Heart left ventricle (tissue), 16 donors: Measurements from ENCODE around the gene CYGB. TPM values are rescaled to one million over a fixed set of nuclear protein-coding genes. Genes with fewer than 3 reads are reported as not detected.
A peak's percentile ranks its signal among the peaks of the same experiment; 100 is the strongest.

ENCODE experiments used
- ATAC-seq, 4 donors: fragments of 200-7000 bp; cut with Tn5 transposase; one replicate each; pipeline ENCODE4 v1.9.1; 2020 to 2022; ENCODE audit warnings: moderate library complexity in 4 of 4, mild to moderate bottlenecking in 3 of 4, moderate number of reproducible peaks in 1 of 4
- DNase-seq, 5 donors: peaks; one replicate each; pipeline ENCODE4 v3.0.0-alpha.2; 2020
- H3K27ac ChIP-seq, 12 donors: fragments of 200-600 bp; sonication (generic) in 4 of 12; one replicate each; pipeline versions ENCODE4 v1.5.0 to v1.8.0; 2016 to 2022; ENCODE audit warnings: mild to moderate bottlenecking in 2 of 12
- H3K27me3 ChIP-seq, 9 donors: fragments of 200-600 bp; sonication (generic) in 2 of 9; one replicate each; pipeline versions ENCODE4 v1.5.1 to v1.8.0; 2016 to 2022; ENCODE audit warnings: mild to moderate bottlenecking in 3 of 9
- H3K36me3 ChIP-seq, 9 donors: fragments of 200-600 bp; sonication (generic) in 2 of 9; one replicate each; pipeline versions ENCODE4 v1.5.0 to v1.8.0; 2018 to 2022; ENCODE audit warnings: mild to moderate bottlenecking in 2 of 9
- H3K4me1 ChIP-seq, 12 donors: fragments of 200-600 bp; sonication (generic) in 4 of 12; one replicate each; pipeline versions ENCODE4 v1.5.0 to v1.8.0; 2016 to 2022; ENCODE audit warnings: mild to moderate bottlenecking in 3 of 12
- H3K4me3 ChIP-seq, 12 donors: fragments of 200-600 bp; sonication (generic) in 4 of 12; one replicate each; pipeline versions ENCODE4 v1.5.0 to v1.8.0; 2017 to 2022; ENCODE audit warnings: mild to moderate bottlenecking in 9 of 12, moderate library complexity in 4 of 12
- H3K9me3 ChIP-seq, 12 donors: fragments of 200-600 bp; sonication (generic) in 4 of 12; one replicate each; pipeline versions ENCODE4 v1.5.0 to v1.8.0; 2016 to 2022; ENCODE audit warnings: mild to moderate bottlenecking in 1 of 12
- POLR2A ChIP-seq, 2 donors: fragments of 450-650 bp; IDR thresholded peaks; one replicate each; pipeline ENCODE4 v1.6.1; 2017; ENCODE audit warnings: antibody characterized with exemption in 2 of 2, mild to moderate bottlenecking in 2 of 2, moderate library complexity in 2 of 2
- WGBS, 4 donors: extraction: QIAGEN DNeasy Blood & Tissue Kit in 2 of 4; methylation state at CpG; one replicate each; pipeline versions ENCODE4 v1.1.5 to v1.1.7; 2013 to 2018; 5-methylcytosine and 5-hydroxymethylcytosine counted together
- intact Hi-C, 10 donors: fragments of 100-400 bp; cut with DNase I; formaldehyde crosslinking; loops; one replicate each; pipeline versions ENCODE4 v1.11.1 to v1.14.2; 2022
- polyA plus RNA-seq, 2 donors: library from polyadenylated mRNA; stranded (reverse); fragments of 200-250 nt; gene quantifications; one replicate each; pipeline ENCODE4 v1.2.3, GENCODE V29; 2013
- total RNA-seq, 9 donors: library from RNA; depleted of rRNA in 2 of 9; stranded (reverse); fragments of >200 nt in 2 of 9; fragmentation: NEBNext Ultra II Directional in 3 of 9; extraction: Animal tissue kit (Norgen Biotek cat#: 25700) in 3 of 9; gene quantifications; one replicate each; pipeline versions ENCODE4 v1.1.0 to v1.2.4, GENCODE V29; 2016 to 2023
- TF ChIP-seq, protein P1 (sequence below), 12 donors: fragments of 200-600 bp; sonication (generic) in 4 of 12; IDR thresholded peaks; one replicate each; pipeline versions ENCODE4 v1.5.0 to v1.8.0; 2018 to 2022; ENCODE audit warnings: antibody characterized with exemption in 12 of 12, mild to moderate bottlenecking in 5 of 12
- donor health status: ischemic (EF 13 %, LVEDD 7.1; RV severe dilation, severe dysfunction).
- donor health status: healthy with polysubstance abuse.
- donor health status: DM: no; HTN: yes; CAD: no.
- donor health status: DM: no; HTN: no; CAD: no.
- donor health status: ischemic (EF 25% LVEDD 6.9; RV normal size, moderate dysfunction).
- donor health status: ischemic (EF 25% LVEDD 5.7; RV mildly dilated, moderate dysfunction).
- donor health status: healthy.
- donor health status: DM: yes; HTN: yes; CAD: no.
- donor health status: ischemic (EF 35%, LVEDD 5.7; RV mildly dilated, moderate dysfunction).
- donor health status: nonischemic (EF 11% LVEDD 7.7; RV severe dilation, severe dysfunction).
- donor health status: DM: yes; HTN: yes; CAD: no.
- donor health status: PGD.
- donor health status: ischemic (EF 29% LVEDD 5.4; RV normal size, mild dysfunction).
- donor health status: nonischemic (EF 23%, LVEDD 6.1; RV moderate dilation, normal function).

The CYGB gene
- total and polyA plus RNA-seq, 11 donors = 11.8 to 37.9 (median 21.9) TPM

DNA sequence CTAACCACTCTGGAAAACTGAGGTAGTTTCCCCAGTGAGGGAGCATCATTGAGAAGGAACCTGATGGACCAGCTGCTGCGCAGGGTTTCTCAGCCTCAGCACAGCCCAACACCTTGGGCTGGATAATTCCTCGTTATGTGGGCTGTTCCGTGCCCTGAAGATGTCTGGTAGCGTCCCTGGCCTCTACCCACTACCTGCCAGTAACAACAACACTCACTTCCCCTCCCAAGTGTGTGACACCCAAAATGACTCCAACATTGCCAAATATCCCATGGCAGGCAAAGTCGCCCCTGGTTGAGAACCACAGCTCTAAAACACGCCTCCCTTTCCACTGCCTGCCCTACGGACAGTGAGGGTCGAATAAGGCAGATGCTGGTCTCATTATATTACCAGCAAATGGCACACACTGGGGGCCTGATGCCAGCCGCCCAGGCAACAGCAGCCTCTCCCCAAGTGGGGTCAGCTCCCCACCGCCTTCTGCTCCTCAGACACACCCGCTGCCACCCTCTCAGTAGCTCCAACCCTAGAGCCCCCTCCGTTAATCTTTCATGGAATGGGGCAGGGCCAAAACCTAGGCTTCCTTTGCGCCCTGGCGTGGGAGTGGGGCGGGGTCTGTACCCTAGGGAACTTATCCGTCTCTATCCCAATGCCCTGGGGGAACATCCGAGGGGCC lies 37.3 kb downstream of the CYGB start:
- no peak for ATAC-seq

DNA sequence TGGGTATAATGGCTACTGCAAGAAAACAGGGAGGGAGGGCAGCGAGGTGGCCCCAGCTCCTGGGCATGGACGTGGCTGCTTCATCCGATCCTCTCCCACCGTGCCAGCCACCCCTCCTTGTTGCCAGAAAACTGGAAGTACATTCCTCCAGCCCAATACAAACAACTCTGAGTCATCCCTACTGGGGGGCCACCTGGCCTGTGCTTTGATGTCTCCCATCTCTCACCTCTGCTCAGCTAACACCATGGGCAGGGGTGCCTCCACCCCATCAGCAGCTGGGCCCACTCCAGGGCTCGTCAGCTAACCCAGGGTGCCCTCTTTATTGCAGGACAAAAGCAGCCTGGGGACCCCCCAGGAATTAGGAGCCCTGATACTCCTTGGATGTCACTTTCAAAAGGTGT lies 38.2 kb downstream of the CYGB start:
- Histone ChIP-seq H3K4me1 (peaks cover 10 to 87% (median 43%) of the 10 kb centered on the region in 12 donors), H3K27ac (peak overlapping the region in 11 of 12 donors; percentile 87 to 96 (median 93)), H3K27me3 (no peaks in the 10 kb centered on the region), H3K4me3 (peak overlapping the region in 6 of 12 donors; percentile 62 to 85 (median 82)), H3K9me3 (no peaks in the 10 kb centered on the region), H3K36me3 (peaks cover 0 to 5% (median 0%) of the 10 kb centered on the region in 9 donors)
- no peak for ATAC-seq
- no peak for TF ChIP-seq POLR2A (IDR thresholded peaks at IDR 0.05)
- TF ChIP-seq, protein P1, sequence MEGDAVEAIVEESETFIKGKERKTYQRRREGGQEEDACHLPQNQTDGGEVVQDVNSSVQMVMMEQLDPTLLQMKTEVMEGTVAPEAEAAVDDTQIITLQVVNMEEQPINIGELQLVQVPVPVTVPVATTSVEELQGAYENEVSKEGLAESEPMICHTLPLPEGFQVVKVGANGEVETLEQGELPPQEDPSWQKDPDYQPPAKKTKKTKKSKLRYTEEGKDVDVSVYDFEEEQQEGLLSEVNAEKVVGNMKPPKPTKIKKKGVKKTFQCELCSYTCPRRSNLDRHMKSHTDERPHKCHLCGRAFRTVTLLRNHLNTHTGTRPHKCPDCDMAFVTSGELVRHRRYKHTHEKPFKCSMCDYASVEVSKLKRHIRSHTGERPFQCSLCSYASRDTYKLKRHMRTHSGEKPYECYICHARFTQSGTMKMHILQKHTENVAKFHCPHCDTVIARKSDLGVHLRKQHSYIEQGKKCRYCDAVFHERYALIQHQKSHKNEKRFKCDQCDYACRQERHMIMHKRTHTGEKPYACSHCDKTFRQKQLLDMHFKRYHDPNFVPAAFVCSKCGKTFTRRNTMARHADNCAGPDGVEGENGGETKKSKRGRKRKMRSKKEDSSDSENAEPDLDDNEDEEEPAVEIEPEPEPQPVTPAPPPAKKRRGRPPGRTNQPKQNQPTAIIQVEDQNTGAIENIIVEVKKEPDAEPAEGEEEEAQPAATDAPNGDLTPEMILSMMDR (IDR thresholded peaks at IDR 0.05) = no peak
- no peak for DNase-seq
- WGBS, 4 donors = 61 to 84% (median 72%) methylated on average over 5 of the region's 5 CpGs
- intact Hi-C loops = no loop called here

More for the DNA sequence above, 37.3 kb downstream of the CYGB start:
- Histone ChIP-seq H3K27ac (peak overlapping the region; percentile 72 to 96 (median 92)), H3K36me3 (no peaks in the 10 kb centered on the region), H3K4me1 (peaks cover 10 to 79% (median 43%) of the 10 kb centered on the region in 12 donors), H3K27me3 (no peaks in the 10 kb centered on the region), H3K4me3 (peak overlapping the region; percentile 46 to 85 (median 80)), H3K9me3 (no peaks in the 10 kb centered on the region)
- TF ChIP-seq, protein P1 (IDR thresholded peaks at IDR 0.05) = no peak
- no peak for TF ChIP-seq POLR2A (IDR thresholded peaks at IDR 0.05)
- intact Hi-C loops = loop anchor here in 5 of 10 donors (2.0 to 10.0 kb wide), 5 partner anchors 15 to 198 kb away; partner anchors contain the start of gene QRICH2 (in 1 of the 5)
- no peak for DNase-seq
- 69 to 76% (median 72%) methylated on average over 11 to 17 of the region's 17 CpGs for WGBS, 4 donors

DNA sequence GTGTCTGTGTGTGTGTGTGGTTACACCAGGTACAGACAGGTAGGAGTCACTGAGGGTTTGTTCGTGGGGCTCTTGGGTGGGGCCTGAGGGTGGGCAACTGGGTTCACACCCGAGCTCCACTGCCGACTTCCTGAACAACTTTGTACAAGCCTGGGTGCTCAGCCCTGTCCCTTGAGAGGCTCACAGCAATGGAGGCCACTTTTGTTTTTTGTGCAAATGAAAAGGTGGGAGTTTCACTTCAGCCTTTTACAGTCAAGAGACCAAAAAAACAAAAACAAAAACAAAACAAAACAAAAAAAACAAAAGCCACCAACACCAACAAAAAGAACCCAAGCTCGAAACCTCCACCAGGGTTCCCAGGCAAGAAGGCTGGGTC lies 38.6 kb downstream of the CYGB start:
- peak overlapping the region in 11 of 12 donors; percentile 87 to 96 (median 93) for H3K27ac ChIP-seq
- H3K27me3 ChIP-seq = no peaks in the 10 kb centered on the region
- intact Hi-C loops = loop anchor here in 1 of 10 donors (1.0 kb wide), 1 partner anchor 14 kb away; no protein-coding TSS in a partner anchor
- peaks cover 0 to 5% (median 0%) of the 10 kb centered on the region in 9 donors for H3K36me3 ChIP-seq
- ATAC-seq (no peak), DNase-seq (no peak)
- H3K4me1 ChIP-seq = peaks cover 10 to 87% (median 47%) of the 10 kb centered on the region in 12 donors
- 59 to 78% (median 66%) methylated on average over 4 of the region's 4 CpGs for WGBS, 4 donors
- no peaks in the 10 kb centered on the region for H3K9me3 ChIP-seq
- peak overlapping the region in 4 of 12 donors; percentile 62 to 85 (median 82) for H3K4me3 ChIP-seq
- TF ChIP-seq POLR2A (IDR thresholded peaks at IDR 0.05) = no peak
- TF ChIP-seq, protein P1 (IDR thresholded peaks at IDR 0.05) = no peak
